HepG2 (cell line): ENCODE results near the gene CYLD. TPM values are rescaled to one million over a fixed set of nuclear protein-coding genes. Genes with fewer than 3 reads are reported as not detected.

Source experiments
- ATAC-seq: fragments of 200-7000 bp; cut with Tn5 transposase; 3 replicates; pipeline ENCODE4 v1.9.1; 2020; ENCODE audit warnings: mild to moderate bottlenecking, moderate library complexity
- BruUV-seq: library from RNA; stranded (reverse); fragments of 400-500 nt; replicated peaks from 2 replicates; lab custom pipeline; 2021; lab: Mats Ljungman, UMichigan
- CTCF ChIA-PET: fragments of 300-600 bp; formaldehyde crosslinking; extraction: SDS; loops from one replicate; lab custom pipeline; 2021; ENCODE audit warnings: low total read pairs, inconsistent platforms, low intra/inter-chr PET ratio; lab: Yijun Ruan, JAX
- POLR2A ChIA-PET: fragments of 350-600 bp; sonication (Branson Sonifier 250); formaldehyde crosslinking; loops from one replicate; lab custom pipeline; 2020; ENCODE audit warnings: antibody characterized with exemption, inconsistent platforms; lab: Yijun Ruan, JAX
- DNase-seq: peaks from one replicate; pipeline ENCODE4 v3.0.0-alpha.2; 2015; ENCODE audit warnings: low spot score
- FAIRE-seq: peaks from 3 replicates; lab custom pipeline; 2011; peaks lifted over from hg19 to GRCh38; lab: Jason Lieb, UNC
- H2AFZ ChIP-seq: one replicate; pipeline ENCODE4 v1.6.1; 2011; ENCODE audit warnings: low read length, inconsistent platforms
- H3K27ac ChIP-seq: fragments of 300-600 bp; 3 replicates; pipeline ENCODE4 v1.8.0; 2011; ENCODE audit warnings: mixed run types, mild to moderate bottlenecking, mixed read lengths, low read length, inconsistent platforms; ENCODE audit not compliant: insufficient read depth; ENCODE audit errors: extremely low read length
- H3K27me3 ChIP-seq, 2 experiments: fragments of 200-600 bp in 1 of 2; 2 replicates in 1 of 2; 3 replicates in 1 of 2; pipeline versions ENCODE4 v1.6.0 to v1.8.0; 2011; ENCODE audit warnings: low read length in 2 of 2, mild to moderate bottlenecking in 2 of 2, moderate library complexity in 2 of 2, inconsistent platforms in 1 of 2; ENCODE audit not compliant: insufficient read depth in 2 of 2, control insufficient read depth in 1 of 2
- H3K36me3 ChIP-seq, 2 experiments: fragments of 200-600 bp in 1 of 2; replicated peaks in 1 of 2; 2 replicates in 1 of 2; 3 replicates in 1 of 2; pipeline versions ENCODE4 v1.5.1 to v1.8.0; 2011; ENCODE audit warnings: low read length in 2 of 2, inconsistent platforms in 1 of 2; ENCODE audit not compliant: insufficient read depth in 2 of 2, control insufficient read depth in 1 of 2
- H3K4me1 ChIP-seq: 2 replicates; pipeline ENCODE4 v1.5.1; 2012; ENCODE audit warnings: low read length, inconsistent platforms; ENCODE audit not compliant: insufficient read depth
- H3K4me2 ChIP-seq: 2 replicates; pipeline ENCODE4 v1.6.0; 2011; ENCODE audit warnings: low read depth, low read length, inconsistent platforms
- H3K4me3 ChIP-seq, 3 experiments: fragments of 200-600 bp in 1 of 3; sonication (generic), shearing (Covaris generic) in 1 of 3; replicated peaks in 1 of 3; 2 replicates each; pipeline ENCODE4 v1.5.1; 2011 to 2016; ENCODE audit warnings: low read length in 3 of 3, inconsistent platforms in 2 of 3, low read depth in 2 of 3, mild to moderate bottlenecking in 2 of 3, control low read depth in 1 of 3, mixed read lengths in 1 of 3; ENCODE audit not compliant: insufficient read depth in 1 of 3
- H3K79me2 ChIP-seq: one replicate; pipeline ENCODE4 v1.6.1; 2011; ENCODE audit warnings: low read length, inconsistent platforms; ENCODE audit not compliant: insufficient read depth
- H3K9ac ChIP-seq: 2 replicates; pipeline ENCODE4 v1.6.0; 2011; ENCODE audit warnings: mild to moderate bottlenecking, low read depth, low read length, inconsistent platforms; ENCODE audit not compliant: insufficient read depth
- H3K9me3 ChIP-seq: 2 replicates; pipeline ENCODE4 v1.5.1; 2012; ENCODE audit warnings: mild to moderate bottlenecking, low read length
- H4K20me1 ChIP-seq: 2 replicates; pipeline ENCODE4 v1.6.0; 2011; ENCODE audit warnings: inconsistent platforms, mild to moderate bottlenecking, low read length, moderate library complexity; ENCODE audit not compliant: insufficient read depth
- CBX2 ChIP-seq, 2 experiments: fragments of 200-600 bp in 1 of 2; sonication (generic); formaldehyde crosslinking in 1 of 2; IDR thresholded peaks; 2 replicates each; pipeline versions ENCODE4 v1.7.0 to v1.8.1; 2018 to 2022; ENCODE audit warnings: low read depth in 2 of 2, low read length in 1 of 2, mild to moderate bottlenecking in 1 of 2, missing genetic modification reagents in 1 of 2
- CC2D1A ChIP-seq: sonication (generic); formaldehyde crosslinking; IDR thresholded peaks from 2 replicates; pipeline ENCODE4 v1.8.1; 2023; ENCODE audit warnings: mild to moderate bottlenecking, missing genetic modification reagents
- CHD4 ChIP-seq: fragments of 200-600 bp; sonication (generic); IDR thresholded peaks from 2 replicates; pipeline ENCODE4 v1.7.0; 2017; ENCODE audit warnings: mild to moderate bottlenecking, low read length, borderline replicate concordance
- JARID2 ChIP-seq: sonication (generic); formaldehyde crosslinking; IDR thresholded peaks from 2 replicates; pipeline ENCODE4 v1.8.1; 2023; ENCODE audit warnings: missing genetic modification reagents, inconsistent platforms; ENCODE audit not compliant: insufficient replicate concordance
- MAFF ChIP-seq: IDR thresholded peaks from 2 replicates; pipeline ENCODE4 v1.6.1; 2011; ENCODE audit warnings: low read depth, low read length, improper control_type of control experiment
- NR2C2 ChIP-seq: sonication (generic); formaldehyde crosslinking; IDR thresholded peaks from 2 replicates; pipeline ENCODE4 v1.4.0; 2020; ENCODE audit warnings: missing genetic modification reagents, mild to moderate bottlenecking, moderate library complexity, borderline replicate concordance
- PHB2 ChIP-seq: fragments of 450-650 bp; IDR thresholded peaks from 2 replicates; pipeline ENCODE4 v1.6.1; 2018; ENCODE audit not compliant: partially characterized antibody
- PPARG ChIP-seq: conservative IDR thresholded peaks from 2 replicates; pipeline ENCODE4 v1.6.1; 2016; ENCODE audit warnings: missing biosample characterization, missing genetic modification reagents
- REPIN1 ChIP-seq: sonication (generic); formaldehyde crosslinking; IDR thresholded peaks from 2 replicates; pipeline ENCODE4 v1.8.0; 2022; ENCODE audit warnings: missing genetic modification reagents, low read depth, mild to moderate bottlenecking, borderline replicate concordance
- RFX1 ChIP-seq: fragments of 450-650 bp; IDR thresholded peaks from 2 replicates; pipeline ENCODE4 v1.6.1; 2017
- SOX13 ChIP-seq, 3 experiments: fragments of 450-650 bp in 1 of 3; sonication (generic) in 1 of 3; formaldehyde crosslinking in 1 of 3; IDR thresholded peaks in 2 of 3; conservative IDR thresholded peaks in 1 of 3; 2 replicates each; pipeline versions ENCODE4 v1.5.0 to v1.6.1; 2016 to 2020; ENCODE audit warnings: antibody characterized with exemption in 1 of 3, mild to moderate bottlenecking in 1 of 3, missing compliant biosample characterization in 1 of 3, missing genetic modification reagents in 1 of 3, moderate library complexity in 1 of 3
- TCF7 ChIP-seq: sonication (generic); IDR thresholded peaks from 2 replicates; pipeline ENCODE4 v1.6.1; 2016; ENCODE audit warnings: antibody characterized with exemption, low read depth
- ZBTB33 ChIP-seq: sonication (generic); formaldehyde crosslinking; IDR thresholded peaks from 2 replicates; pipeline ENCODE4 v1.4.0; 2020; ENCODE audit warnings: missing genetic modification reagents
- ZNF296 ChIP-seq: sonication (generic); formaldehyde crosslinking; conservative IDR thresholded peaks from 2 replicates; pipeline ENCODE4 v1.5.0; 2020; ENCODE audit warnings: mild to moderate bottlenecking, missing genetic modification reagents
- ZNF431 ChIP-seq: sonication (generic); formaldehyde crosslinking; IDR thresholded peaks from 2 replicates; pipeline ENCODE4 v1.9.0; 2022; ENCODE audit warnings: missing genetic modification reagents, low read depth, mild to moderate bottlenecking, borderline replicate concordance
- ZNF570 ChIP-seq: sonication (generic); formaldehyde crosslinking; IDR thresholded peaks from 2 replicates; pipeline ENCODE4 v1.4.0; 2020; ENCODE audit warnings: mild to moderate bottlenecking, missing genetic modification reagents, borderline replicate concordance
- ZNF652 ChIP-seq: IDR thresholded peaks from 2 replicates; pipeline ENCODE4 v1.6.1; 2016; ENCODE audit warnings: low read depth, borderline replicate concordance
- WGBS: methylation state at CpG from one replicate; pipeline ENCODE4 v1.1.6; 2017; ENCODE audit warnings: low lambda C conversion rate; 5-methylcytosine and 5-hydroxymethylcytosine counted together
- in situ Hi-C: cut with HindIII; loops from 2 replicates; pipeline ENCODE4 v1.10.0; 2017; ENCODE audit warnings: low pct_unique_long_range_greater_than_20kb; ENCODE audit not compliant: extremely low pct_ligation_motif_present
- intact Hi-C: fragments of 100-400 bp; cut with micrococcal nuclease; formaldehyde crosslinking; loops from one replicate; pipeline ENCODE4 v1.10.0; 2022; ENCODE audit not compliant: unreplicated experiment
- polyA plus RNA-seq, 8 experiments: library from polyadenylated mRNA; depleted of rRNA in 3 of 8; stranded (reverse) in 7 of 8; unstranded in 1 of 8; fragments of >200 nt; fragmentation: Illumina TruSeq in 4 of 8; extraction: Trizol in 4 of 8; gene quantifications; 2 replicates each; pipeline versions ENCODE4 v1.2.1 to v1.2.3, GENCODE V29; 2011 to 2016; ENCODE audit warnings: low read depth in 4 of 8, missing spikeins in 1 of 8, mixed read lengths in 1 of 8; ENCODE audit not compliant: insufficient read depth in 1 of 8
- total RNA-seq, 5 experiments: library from RNA; depleted of rRNA; stranded (reverse); fragments of >200 nt; fragmentation: Illumina TruSeq; extraction: Trizol; gene quantifications; 2 replicates each; pipeline ENCODE4 v1.2.3, GENCODE V29; 2016; ENCODE audit warnings: low read depth in 1 of 5
- TF ChIP-seq, protein P1 (sequence below), 2 experiments: sonication (generic) in 1 of 2; formaldehyde crosslinking in 1 of 2; IDR thresholded peaks; 2 replicates each; pipeline versions ENCODE4 v1.5.1 to v1.6.1; 2011 to 2020; ENCODE audit warnings: borderline replicate concordance in 1 of 2, low read depth in 1 of 2, low read length in 1 of 2, mild to moderate bottlenecking in 1 of 2, missing genetic modification reagents in 1 of 2, moderate library complexity in 1 of 2

The CYLD gene
- total and polyA plus RNA-seq, 2 of the 13 experiments (the other 11 are each of a cell fraction or from before 2014, with no cell fraction given): 6.1 to 11.4 TPM

GRCh38 chr16:50722405-50722737, 19.5 kb upstream of the CYLD start:
- no peak overlapping the region for H3K27ac ChIP-seq
- no peaks in the 10 kb centered on the region for H3K36me3 ChIP-seq
- H3K79me2 ChIP-seq: no peaks in the 10 kb centered on the region
- H3K9me3 ChIP-seq: no peaks in the 10 kb centered on the region
- CTCF ChIA-PET: no interaction called here
- DNase-seq: no peak
- 70% methylated on average over 1 of the region's 1 CpG for WGBS
- H4K20me1 ChIP-seq: no peaks in the 10 kb centered on the region
- no TSS peak for BruUV-seq
- H3K4me3 ChIP-seq: no peak overlapping the region
- POLR2A ChIA-PET: no interaction called here
- H3K27me3 ChIP-seq: peaks cover 0 to 1% of the 10 kb centered on the region in 2 experiments; a peak in 1 of 5 replicates
- in situ Hi-C loops: no loop called here
- H3K4me2 ChIP-seq: no peak overlapping the region
- intact Hi-C loops: no loop called here
- no peak overlapping the region for H3K9ac ChIP-seq
- FAIRE-seq: no peak
- no peak for ATAC-seq
- peaks cover 33% of the 10 kb centered on the region for H3K4me1 ChIP-seq
- H2AFZ ChIP-seq: no peak overlapping the region
- TF ChIP-seq MAFF (no peak), ZBTB33 (CRISPR knock-in tag) (no peak), PPARG (no peak), ZNF431 (CRISPR knock-in tag) (no peak), CBX2 (IDR thresholded peaks at IDR 0.05; ENCODE audit: low read depth, low read length) (no peak), CBX2 (CRISPR knock-in tag; IDR thresholded peaks at IDR 0.05; ENCODE audit: low read depth) (no peak), JARID2 (CRISPR knock-in tag) (no peak), RFX1 (no peak), TCF7 (no peak), CHD4 (no peak), SOX13 (IDR thresholded peaks at IDR 0.05) (no peak), SOX13 (CRISPR knock-in tag; conservative IDR thresholded peaks at IDR 0.05 in 1 of 2, IDR thresholded peaks at IDR 0.05 in 1 of 2) (no peak), REPIN1 (CRISPR knock-in tag) (no peak), NR2C2 (no peak), ZNF570 (CRISPR knock-in tag) (no peak), PHB2 (no peak), ZNF652 (CRISPR knock-in tag) (no peak), CC2D1A (CRISPR knock-in tag) (no peak), ZNF296 (CRISPR knock-in tag) (no peak)
- TF ChIP-seq, protein P1, sequence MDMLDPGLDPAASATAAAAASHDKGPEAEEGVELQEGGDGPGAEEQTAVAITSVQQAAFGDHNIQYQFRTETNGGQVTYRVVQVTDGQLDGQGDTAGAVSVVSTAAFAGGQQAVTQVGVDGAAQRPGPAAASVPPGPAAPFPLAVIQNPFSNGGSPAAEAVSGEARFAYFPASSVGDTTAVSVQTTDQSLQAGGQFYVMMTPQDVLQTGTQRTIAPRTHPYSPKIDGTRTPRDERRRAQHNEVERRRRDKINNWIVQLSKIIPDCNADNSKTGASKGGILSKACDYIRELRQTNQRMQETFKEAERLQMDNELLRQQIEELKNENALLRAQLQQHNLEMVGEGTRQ (IDR thresholded peaks at IDR 0.05; ENCODE audit: low read depth, low read length): no peak
- TF ChIP-seq, protein P1 (CRISPR knock-in tag; IDR thresholded peaks at IDR 0.05; ENCODE audit: borderline replicate concordance): no peak
